ENCODE data around the gene MAN1A2. TPM values are rescaled to one million over a fixed set of nuclear protein-coding genes. Genes with fewer than 3 reads are reported as not detected.

The MAN1A2 gene
- total and polyA plus RNA-seq, 9 of the 15 experiments (the other 6 are each of a cell fraction or from before 2014, with no cell fraction given), result 4.2 to 38.4 (median 18.7) TPM

DNA sequence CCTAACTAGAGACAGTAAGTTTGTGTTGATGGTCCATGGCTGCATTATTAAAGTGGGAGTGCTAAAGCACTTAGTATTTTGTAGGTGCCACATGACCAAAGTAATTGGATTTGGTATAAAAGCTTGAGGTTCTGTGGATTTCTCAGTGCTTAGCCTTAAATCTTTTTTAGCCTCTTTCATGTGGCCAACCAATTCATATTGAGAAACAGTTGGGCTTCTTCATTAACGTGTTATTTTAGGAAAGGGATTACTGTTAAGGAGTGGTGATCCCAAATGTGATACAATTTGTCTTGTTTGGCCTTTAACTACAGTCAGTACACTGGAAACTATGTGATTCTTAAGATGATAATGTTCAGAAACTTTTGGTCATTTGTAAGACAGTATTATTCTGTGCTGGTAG, 25.5 kb downstream of the MAN1A2 start:
- in situ Hi-C loops (cut with MboI) (no loop called here), intact Hi-C loops (cut with micrococcal nuclease) (no loop called here)
- DNase-seq (ENCODE audit: extremely low read depth in 1 of 4, low spot score in 3 of 4), result no peak
- H3K27ac ChIP-seq (ENCODE audit: extremely low read depth, low read depth, low read length), result no peak overlapping the region
- no peak for FAIRE-seq
- BruUV-seq (replicated peaks), result no TSS peak
- no peak overlapping the region for H3K4me3 ChIP-seq
- H4K20me1 ChIP-seq (replicated peaks; ENCODE audit: control insufficient read depth, insufficient read depth, low read length), result peaks cover 8% of the 10 kb centered on the region
- ATAC-seq, result no peak
- no peaks in the 10 kb centered on the region; a peak in 1 of 5 replicates for H3K4me1 ChIP-seq (replicated peaks in 1 of 2; ENCODE audit: control insufficient read depth in 2 of 2, insufficient read depth in 2 of 2, low read length in 2 of 2)
- no peak overlapping the region for H3K4me2 ChIP-seq (ENCODE audit: insufficient read depth, low read length)
- POLR2A ChIA-PET, result interaction anchor here (0.7 to 1.1 kb wide), 3 partner anchors 9 to 482 kb away, joined by 3 to 4 read pairs (median 3); no protein-coding TSS in a partner anchor
- WGBS (ENCODE audit: insufficient coverage, low coverage, missing lambda C conversion rate), result 26% methylated on average over 1 of the region's 1 CpG
- no peaks in the 10 kb centered on the region for H3K9me1 ChIP-seq (ENCODE audit: control insufficient read depth, insufficient read depth, low read length)
- no peaks in the 10 kb centered on the region for H3K36me3 ChIP-seq (ENCODE audit: control insufficient read depth, insufficient read depth, low read length)
- H3K79me2 ChIP-seq (ENCODE audit: control insufficient read depth, insufficient read depth, low read length), result peaks cover 73% of the 10 kb centered on the region
- CTCF ChIA-PET (ENCODE audit: low intra/inter-chr PET ratio), result no interaction called here
- no peak overlapping the region for H3K9ac ChIP-seq (ENCODE audit: insufficient read depth in 1 of 2, low read depth in 2 of 2, low read length in 2 of 2)
- no peaks in the 10 kb centered on the region for H3K27me3 ChIP-seq (ENCODE audit: control insufficient read depth in 2 of 2, insufficient read depth in 2 of 2, low read length in 2 of 2)
- no peaks in the 10 kb centered on the region for H3K9me3 ChIP-seq (replicated peaks; ENCODE audit: control insufficient read depth, insufficient read depth, low read depth, low read length)
- H2AFZ ChIP-seq (ENCODE audit: low read depth, low read length), result no peak overlapping the region
- TF ChIP-seq FOXK1 (CRISPR knock-in tag; IDR thresholded peaks at IDR 0.05; ENCODE audit: borderline replicate concordance) (no peak), TAF15 (IDR thresholded peaks at IDR 0.05; ENCODE audit: low read depth, low read length) (no peak)
- TF ChIP-seq, protein P1, sequence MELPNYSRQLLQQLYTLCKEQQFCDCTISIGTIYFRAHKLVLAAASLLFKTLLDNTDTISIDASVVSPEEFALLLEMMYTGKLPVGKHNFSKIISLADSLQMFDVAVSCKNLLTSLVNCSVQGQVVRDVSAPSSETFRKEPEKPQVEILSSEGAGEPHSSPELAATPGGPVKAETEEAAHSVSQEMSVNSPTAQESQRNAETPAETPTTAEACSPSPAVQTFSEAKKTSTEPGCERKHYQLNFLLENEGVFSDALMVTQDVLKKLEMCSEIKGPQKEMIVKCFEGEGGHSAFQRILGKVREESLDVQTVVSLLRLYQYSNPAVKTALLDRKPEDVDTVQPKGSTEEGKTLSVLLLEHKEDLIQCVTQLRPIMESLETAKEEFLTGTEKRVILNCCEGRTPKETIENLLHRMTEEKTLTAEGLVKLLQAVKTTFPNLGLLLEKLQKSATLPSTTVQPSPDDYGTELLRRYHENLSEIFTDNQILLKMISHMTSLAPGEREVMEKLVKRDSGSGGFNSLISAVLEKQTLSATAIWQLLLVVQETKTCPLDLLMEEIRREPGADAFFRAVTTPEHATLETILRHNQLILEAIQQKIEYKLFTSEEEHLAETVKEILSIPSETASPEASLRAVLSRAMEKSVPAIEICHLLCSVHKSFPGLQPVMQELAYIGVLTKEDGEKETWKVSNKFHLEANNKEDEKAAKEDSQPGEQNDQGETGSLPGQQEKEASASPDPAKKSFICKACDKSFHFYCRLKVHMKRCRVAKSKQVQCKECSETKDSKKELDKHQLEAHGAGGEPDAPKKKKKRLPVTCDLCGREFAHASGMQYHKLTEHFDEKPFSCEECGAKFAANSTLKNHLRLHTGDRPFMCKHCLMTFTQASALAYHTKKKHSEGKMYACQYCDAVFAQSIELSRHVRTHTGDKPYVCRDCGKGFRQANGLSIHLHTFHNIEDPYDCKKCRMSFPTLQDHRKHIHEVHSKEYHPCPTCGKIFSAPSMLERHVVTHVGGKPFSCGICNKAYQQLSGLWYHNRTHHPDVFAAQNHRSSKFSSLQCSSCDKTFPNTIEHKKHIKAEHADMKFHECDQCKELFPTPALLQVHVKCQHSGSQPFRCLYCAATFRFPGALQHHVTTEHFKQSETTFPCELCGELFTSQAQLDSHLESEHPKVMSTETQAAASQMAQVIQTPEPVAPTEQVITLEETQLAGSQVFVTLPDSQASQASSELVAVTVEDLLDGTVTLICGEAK (IDR thresholded peaks at IDR 0.05), result no peak
- TF ChIP-seq, protein P1 (CRISPR knock-in tag; IDR thresholded peaks at IDR 0.05), result no peak
- TF ChIP-seq, protein P2, sequence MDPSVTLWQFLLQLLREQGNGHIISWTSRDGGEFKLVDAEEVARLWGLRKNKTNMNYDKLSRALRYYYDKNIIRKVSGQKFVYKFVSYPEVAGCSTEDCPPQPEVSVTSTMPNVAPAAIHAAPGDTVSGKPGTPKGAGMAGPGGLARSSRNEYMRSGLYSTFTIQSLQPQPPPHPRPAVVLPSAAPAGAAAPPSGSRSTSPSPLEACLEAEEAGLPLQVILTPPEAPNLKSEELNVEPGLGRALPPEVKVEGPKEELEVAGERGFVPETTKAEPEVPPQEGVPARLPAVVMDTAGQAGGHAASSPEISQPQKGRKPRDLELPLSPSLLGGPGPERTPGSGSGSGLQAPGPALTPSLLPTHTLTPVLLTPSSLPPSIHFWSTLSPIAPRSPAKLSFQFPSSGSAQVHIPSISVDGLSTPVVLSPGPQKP (CRISPR knock-in tag; IDR thresholded peaks at IDR 0.05), result no peak
- TF ChIP-seq, protein P3, sequence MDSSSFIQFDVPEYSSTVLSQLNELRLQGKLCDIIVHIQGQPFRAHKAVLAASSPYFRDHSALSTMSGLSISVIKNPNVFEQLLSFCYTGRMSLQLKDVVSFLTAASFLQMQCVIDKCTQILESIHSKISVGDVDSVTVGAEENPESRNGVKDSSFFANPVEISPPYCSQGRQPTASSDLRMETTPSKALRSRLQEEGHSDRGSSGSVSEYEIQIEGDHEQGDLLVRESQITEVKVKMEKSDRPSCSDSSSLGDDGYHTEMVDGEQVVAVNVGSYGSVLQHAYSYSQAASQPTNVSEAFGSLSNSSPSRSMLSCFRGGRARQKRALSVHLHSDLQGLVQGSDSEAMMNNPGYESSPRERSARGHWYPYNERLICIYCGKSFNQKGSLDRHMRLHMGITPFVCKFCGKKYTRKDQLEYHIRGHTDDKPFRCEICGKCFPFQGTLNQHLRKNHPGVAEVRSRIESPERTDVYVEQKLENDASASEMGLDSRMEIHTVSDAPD (CRISPR knock-in tag; IDR thresholded peaks at IDR 0.05), result no peak
- TF ChIP-seq, protein P4, sequence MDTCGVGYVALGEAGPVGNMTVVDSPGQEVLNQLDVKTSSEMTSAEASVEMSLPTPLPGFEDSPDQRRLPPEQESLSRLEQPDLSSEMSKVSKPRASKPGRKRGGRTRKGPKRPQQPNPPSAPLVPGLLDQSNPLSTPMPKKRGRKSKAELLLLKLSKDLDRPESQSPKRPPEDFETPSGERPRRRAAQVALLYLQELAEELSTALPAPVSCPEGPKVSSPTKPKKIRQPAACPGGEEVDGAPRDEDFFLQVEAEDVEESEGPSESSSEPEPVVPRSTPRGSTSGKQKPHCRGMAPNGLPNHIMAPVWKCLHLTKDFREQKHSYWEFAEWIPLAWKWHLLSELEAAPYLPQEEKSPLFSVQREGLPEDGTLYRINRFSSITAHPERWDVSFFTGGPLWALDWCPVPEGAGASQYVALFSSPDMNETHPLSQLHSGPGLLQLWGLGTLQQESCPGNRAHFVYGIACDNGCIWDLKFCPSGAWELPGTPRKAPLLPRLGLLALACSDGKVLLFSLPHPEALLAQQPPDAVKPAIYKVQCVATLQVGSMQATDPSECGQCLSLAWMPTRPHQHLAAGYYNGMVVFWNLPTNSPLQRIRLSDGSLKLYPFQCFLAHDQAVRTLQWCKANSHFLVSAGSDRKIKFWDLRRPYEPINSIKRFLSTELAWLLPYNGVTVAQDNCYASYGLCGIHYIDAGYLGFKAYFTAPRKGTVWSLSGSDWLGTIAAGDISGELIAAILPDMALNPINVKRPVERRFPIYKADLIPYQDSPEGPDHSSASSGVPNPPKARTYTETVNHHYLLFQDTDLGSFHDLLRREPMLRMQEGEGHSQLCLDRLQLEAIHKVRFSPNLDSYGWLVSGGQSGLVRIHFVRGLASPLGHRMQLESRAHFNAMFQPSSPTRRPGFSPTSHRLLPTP (IDR thresholded peaks at IDR 0.05; ENCODE audit: borderline replicate concordance, extremely low read depth, insufficient read length), result no peak

Measured in K562 (cell line).